T-helper 9 cell (primary cell): ENCODE results near the gene SIRT5.

Experiments used
- DNase-seq: peaks from one replicate; pipeline ENCODE4 v3.0.0-alpha.2; 2020
- total RNA-seq, 2 donors: gene quantifications; one replicate each; lab custom pipeline; 2026; lab: John Stamatoyannopoulos, UW

SIRT5 gene
- 20.3 to 27.7 reads per million in 2 donors for total RNA-seq

- DNase-seq = peak; percentile 58
Observed at GRCh38 chr6:13574571-13575376, at the start of gene SIRT5. TSS of gene SIRT5 (plus strand) at chr6:13574601. CDS start at chr6:13584111, 9,510 bp downstream.

GRCh38 chr6:13524801-13525508, 49.4 kb upstream of the SIRT5 start:
- DNase-seq = no peak

DNA sequence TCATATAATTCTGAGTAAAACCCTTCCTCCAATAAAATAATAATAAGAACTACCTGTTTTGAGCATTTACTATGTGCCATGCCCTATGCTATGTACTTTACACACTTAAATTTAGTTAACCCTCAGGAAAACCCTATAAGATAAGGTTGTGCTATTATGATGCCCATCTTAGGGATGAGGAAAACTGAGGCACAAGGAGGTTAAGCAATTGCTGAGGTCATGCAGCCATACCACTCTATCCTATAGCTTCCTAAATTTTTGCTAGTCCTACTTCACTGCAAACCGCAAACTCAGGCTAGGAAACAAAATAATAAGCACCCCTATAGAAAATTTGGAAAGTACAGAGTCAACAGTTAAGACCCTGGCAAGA, 48.1 kb upstream of the SIRT5 start:
- DNase-seq = no peak

DNA sequence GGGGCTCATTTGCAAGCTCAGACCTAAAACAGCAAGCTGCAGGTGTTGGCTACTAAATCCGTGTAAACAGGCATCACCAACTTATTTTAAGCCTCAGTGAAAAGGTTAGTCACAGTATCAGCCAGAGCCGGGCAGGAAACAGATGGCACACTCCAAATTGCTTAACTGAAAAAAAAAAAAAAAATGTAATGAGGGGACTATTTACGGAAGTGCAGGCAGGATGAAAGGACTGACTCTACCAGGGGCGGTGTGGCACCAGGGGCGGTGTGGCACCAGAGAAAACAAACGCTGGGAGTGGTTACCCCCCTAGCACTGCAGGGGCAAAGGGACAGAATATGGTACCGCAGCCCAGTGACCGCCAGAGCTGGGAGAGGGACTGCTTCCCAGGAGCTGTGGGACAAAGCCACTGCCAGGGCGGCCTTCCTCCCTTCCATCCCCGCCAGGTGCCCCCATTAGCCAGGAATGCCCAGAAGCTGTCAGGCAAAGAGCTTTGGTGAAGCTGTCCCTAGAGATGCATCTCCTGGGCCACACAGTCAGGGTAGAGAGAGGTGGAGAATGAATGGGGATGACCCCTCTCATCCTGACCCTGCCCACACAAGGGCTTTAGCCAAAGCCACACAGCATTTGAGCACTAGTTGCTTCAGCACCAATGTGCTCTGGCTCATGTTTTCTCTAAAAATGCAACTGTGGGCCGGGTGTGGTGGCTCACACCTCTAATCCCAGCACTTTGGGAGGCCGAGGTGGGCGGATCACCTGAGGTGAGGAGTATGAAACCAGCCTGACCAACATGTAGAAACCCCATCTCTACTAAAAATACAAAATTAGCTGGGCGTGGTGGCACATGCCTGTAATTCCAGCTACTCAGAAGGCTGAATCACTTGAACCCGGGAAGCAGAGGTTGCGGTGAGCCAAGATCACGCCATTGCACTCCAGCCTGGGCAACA, 47.4 kb upstream of the SIRT5 start:
- DNase-seq = no peak

DNA sequence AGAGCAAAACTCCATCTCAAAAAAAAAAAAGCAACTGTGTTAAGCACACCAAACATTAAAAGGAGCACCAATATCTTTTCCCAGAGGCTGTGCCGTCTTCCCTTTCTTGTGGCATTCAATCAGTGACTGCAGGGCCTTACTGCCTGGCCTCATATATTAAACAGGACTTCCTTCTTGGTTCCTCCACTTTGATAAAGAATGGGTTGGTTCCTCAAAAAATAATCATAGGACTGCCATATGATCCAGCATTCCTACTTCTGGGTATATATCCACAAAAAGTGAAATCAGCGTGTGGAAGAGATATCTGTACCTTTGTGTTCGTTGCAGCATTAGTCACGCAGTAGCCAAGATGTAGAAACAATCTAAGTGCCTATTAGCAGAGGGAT, 46.7 kb upstream of the SIRT5 start:
- DNase-seq = no peak

GRCh38 chr6:13528232-13528631, 46.2 kb upstream of the SIRT5 start:
- DNase-seq = no peak

DNA sequence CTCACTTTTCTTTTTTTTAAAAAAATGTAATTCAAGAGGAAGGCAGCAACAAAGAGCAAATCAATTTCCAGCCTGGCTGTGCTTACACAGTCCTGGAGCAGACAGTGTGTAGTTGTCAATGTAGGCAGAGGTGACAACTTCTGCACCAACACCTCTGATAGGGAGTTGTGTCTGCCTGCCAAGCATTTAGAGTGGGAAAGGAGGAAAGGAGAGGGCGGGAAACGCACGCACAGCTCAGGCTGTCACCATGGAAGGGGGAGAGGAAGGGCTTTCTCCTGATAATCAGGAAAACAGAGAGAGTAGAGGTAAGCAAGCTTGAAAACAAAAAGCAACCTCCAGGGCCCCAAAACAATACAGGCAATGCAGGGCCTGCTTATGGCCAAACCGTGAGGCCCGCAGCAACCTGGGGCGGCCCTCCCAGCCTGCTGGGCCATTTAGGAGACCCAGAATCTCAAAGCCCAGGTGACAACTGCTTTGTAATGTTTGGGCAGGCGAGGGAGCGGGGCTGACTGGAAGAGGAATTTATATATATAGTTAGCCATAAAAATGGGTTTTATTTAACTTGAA, 45.5 kb upstream of the SIRT5 start:
- DNase-seq = no peak

DNA sequence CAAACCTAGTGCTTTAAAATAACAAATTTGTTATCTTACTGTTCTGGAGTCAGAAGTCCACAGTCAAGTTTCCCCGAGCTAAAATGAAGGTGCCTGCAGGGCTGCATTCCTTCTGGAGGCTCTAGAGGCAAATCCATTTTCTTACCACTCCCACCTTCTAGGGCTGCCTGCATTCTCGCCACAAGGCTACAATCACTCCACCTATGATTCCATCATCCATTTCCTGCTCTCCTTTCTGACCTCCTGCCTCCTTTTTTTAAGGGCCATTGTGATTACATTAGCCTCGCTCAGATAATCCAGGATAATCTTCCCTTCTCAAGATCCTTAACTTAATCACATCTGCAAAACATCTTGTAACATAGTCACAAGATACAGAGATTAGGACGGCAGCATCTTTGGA, 42.4 kb upstream of the SIRT5 start:
- DNase-seq = no peak

DNA sequence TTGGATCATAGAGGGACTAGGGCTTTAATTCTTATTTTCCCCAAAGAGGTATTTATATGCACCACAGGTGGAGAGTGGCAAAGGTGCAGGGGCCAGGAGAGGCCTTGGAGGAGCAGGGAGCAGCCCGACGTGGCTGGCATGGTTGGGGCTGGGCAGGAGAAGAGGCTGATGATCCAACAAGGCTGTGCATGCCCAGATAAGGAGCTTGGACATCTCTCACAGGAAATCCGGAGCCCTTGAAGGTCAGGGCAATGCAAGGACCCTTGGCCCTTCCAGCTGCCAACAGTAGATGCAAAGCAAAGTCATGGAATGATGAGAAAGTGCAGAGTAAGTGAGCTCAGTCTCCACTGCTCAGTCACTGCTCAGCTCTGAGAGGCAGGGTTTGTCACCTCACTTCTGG, 39.9 kb upstream of the SIRT5 start:
- DNase-seq = no peak

GRCh38 chr6:13535306-13535705, 39.1 kb upstream of the SIRT5 start:
- DNase-seq = no peak

DNA sequence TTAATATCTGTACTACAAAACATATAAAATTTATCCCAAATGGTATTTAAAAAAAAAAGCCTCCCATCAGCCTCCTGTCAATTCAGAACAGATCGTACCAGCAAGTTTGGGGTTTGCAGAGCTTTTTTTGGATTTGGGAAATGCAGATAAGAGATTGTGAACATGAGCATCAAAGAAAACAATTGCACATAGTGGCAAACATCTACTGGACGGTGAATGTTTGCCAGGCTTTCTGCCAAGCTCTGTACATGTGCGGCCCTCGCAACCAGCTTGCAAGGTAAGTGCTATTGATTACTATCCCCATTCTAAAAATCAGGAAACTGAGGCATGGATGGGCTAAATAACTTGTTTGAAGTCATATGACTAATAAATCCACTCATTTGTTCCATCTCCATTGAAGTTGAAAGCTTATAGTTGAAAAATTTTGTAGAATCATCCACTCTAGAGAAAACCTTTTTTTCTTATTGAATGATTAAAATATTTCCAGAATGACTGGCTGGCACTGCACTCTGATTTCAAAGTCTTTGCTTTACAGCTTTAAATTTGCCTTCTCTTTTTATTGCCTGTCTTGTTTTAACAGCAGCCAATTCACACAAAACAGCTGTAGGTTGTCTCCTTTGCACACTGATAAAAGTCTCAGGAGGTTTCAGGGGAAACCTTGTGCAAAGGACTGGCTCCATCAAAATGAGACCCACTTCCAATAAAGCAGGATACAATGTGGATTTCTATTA, 37.4 kb upstream of the SIRT5 start:
- DNase-seq = no peak

GRCh38 chr6:13537527-13537897, 36.9 kb upstream of the SIRT5 start:
- no peak for DNase-seq

- DNase-seq = no peak
Observed at GRCh38 chr6:13538084-13538483, 36.3 kb upstream of the SIRT5 start.

DNA sequence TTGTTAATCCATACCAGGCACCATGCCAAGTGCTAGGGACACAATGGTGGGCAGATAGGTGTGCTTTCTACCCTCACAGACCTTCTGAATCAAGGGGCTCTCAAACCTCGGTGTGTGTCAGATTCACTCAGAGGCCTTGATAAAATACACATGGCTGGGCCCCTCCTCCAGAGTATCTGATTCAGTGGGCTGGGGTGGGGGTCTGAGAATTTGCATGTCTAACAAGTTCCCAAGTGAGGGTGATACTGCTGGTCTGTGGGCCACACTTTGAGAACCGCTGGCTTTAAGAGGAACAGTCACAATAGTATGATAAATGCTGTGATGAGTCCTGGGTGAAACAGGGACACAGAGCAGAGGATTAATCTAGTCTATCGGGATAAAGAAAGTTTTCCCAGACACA, 35.8 kb upstream of the SIRT5 start:
- no peak for DNase-seq

GRCh38 chr6:13539572-13539971, 34.8 kb upstream of the SIRT5 start:
- no peak for DNase-seq

DNA sequence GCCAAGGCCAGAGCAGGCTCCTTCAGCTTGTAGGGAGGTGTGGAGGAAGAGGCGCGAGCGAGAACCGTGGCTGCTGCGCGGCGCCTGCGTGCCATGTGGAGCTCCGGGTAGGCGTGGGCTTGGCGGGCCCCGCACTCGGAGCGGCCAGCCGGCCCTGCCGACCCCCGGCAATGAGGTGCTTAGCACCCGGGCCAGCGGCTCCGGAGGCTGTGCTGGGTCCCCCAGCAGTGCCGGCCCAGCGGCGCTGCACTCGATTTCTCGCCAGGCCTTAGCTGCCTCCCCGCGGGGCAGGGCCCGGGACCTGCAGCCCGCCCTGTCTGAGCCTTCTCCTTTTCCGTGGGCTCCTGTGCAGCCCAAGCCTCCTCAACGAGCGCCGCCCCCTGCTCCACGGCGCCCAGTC, 32.9 kb upstream of the SIRT5 start:
- no peak for DNase-seq

DNA sequence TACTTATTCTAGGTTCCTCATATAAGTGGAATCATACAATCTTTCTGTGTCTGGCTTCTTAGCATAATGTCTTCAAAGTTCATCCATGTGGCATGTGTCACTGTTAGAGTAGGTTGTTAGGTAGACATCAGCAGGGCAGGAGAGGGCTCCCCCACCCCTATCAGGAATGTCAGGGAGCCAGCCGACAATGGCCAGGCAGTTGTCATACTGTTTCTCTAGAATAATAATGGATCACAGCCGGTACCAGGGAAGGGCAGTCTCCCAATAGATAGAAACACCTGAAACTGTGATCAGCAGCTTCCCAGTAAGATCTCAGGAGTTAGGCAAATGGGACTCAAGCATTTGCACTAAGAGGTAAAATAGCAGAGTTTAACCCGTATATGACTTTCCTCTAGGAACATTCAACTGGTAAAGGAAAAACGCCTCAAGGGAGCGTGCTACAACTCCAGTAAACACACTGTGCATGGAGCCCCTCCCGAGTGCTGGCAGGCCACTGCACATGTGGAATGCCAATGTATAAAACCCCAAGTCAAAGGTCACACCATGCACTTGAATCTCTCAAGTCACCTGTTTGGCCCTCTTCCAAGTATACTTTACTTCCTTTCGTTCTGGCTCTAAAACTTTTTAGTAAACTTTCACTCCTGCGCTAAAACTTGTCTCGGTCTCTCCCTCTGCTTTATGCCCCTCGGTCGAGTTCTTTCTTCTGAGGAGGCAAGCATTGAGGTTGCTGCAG, 29.8 kb upstream of the SIRT5 start:
- no peak for DNase-seq

GRCh38 chr6:13545885-13546284, 28.5 kb upstream of the SIRT5 start:
- DNase-seq = no peak

GRCh38 chr6:13548500-13549210, 25.7 kb upstream of the SIRT5 start:
- no peak for DNase-seq

GRCh38 chr6:13550656-13551055, 23.7 kb upstream of the SIRT5 start:
- DNase-seq = no peak

DNA sequence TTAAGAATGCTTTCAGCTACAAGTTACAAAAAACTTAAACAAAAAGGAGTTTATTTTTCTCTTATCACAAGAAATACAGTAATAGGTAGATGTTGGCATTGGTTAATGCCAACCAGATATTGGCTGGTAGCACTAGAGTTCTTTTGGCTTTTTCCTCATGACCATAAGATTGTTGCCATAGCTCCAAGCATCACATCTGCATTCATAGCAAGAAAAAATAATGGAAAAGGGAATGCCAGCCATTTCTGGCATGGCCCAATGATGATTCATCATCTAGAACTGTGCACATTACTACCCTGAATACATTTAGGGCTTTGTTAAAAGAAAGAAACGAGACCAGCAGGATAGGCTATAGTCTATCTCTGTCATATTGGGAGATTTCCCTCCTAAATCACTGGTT, 20.8 kb upstream of the SIRT5 start:
- no peak for DNase-seq
